CD4-positive, alpha-beta T cell treated with Interleukin-1 beta for 1 hour (primary cell): ENCODE results near the gene MCEMP1.

ENCODE experiments used
- DNase-seq, 2 donors: peaks; one replicate each; pipeline ENCODE4 v3.0.0-alpha.2; 2020 to 2022

The MCEMP1 gene, protein sequence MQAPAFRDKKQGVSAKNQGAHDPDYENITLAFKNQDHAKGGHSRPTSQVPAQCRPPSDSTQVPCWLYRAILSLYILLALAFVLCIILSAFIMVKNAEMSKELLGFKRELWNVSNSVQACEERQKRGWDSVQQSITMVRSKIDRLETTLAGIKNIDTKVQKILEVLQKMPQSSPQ

DNA sequence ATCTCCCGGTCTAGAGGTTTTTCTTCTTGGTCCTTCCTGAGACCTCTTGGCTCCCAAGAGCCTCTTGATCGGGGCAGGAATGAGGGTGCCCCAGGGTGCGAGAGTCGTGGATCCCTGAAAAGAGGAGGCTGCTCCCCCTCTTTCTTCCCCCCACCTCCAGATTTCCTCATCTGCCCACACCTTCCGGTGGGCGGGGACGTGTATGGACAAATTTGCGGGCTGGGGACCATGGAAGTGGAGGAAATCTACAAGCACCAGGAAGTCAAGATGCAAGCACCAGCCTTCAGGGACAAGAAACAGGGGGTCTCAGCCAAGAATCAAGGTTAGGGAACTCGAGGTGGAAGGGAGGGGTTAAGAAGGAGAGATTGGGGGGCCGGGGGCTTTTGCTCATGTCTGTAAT is at the start of gene MCEMP1:
Gene MCEMP1 (plus strand): TSS at position 237 of the 400 bp plus-strand sequence. CDS start 31 bp downstream, at position 268.
- DNase-seq, result peak in 1 of 2 donors; percentile 32

DNA sequence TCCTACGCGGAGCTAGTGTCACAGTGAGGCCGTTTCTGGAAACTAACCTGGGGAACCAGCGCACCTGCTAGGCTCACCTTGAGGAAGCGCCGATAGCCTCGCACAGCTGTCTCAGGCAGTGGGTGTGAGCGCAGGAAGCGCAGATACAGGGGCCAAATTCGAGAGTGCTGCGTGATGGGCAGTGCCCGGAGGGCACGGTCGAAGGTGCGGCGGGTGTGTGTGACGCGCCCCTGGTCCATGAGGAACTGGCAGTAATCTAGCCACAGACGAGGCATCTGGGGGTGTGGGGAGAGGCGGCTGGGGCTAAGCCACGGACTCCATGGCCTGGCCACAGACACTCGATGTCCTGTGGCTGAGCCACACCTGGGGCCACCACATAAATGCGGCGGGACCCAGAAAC is 49.7 kb upstream of the MCEMP1 start:
- no peak for DNase-seq

DNA sequence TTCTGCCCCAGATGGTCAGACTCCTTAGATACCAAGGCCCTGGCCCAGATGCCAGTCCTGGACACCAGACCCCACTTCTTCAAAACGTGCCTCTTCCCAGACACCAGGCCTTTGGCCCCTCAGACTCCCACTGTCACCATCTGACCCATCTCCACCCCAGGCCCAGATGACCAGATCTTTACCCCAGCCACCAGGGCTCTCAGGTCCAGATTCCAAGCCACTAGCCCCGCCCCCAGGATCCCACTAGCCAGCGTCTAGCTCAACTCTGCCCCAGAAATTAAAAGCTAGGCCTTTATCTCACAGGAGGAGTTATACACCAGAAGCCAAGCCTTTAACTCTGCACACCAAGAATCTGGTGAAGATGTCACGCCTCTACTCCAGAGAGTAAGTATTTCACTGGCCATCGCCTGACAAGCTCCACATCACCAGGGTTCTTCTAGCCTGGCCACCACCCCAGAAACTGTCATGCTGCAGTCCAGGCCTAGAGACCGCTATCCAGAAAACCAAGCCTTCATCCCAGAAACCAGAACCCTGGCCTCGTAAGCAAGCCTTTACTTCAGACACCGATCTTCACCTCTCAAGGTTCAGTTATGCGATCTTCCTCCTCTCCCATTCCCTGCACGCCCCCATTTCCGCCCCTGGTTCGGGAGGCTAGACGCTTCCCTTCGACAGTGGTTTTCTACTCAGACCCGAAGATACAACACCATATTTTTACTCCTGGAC is 48.1 kb upstream of the MCEMP1 start:
- no peak for DNase-seq

DNA sequence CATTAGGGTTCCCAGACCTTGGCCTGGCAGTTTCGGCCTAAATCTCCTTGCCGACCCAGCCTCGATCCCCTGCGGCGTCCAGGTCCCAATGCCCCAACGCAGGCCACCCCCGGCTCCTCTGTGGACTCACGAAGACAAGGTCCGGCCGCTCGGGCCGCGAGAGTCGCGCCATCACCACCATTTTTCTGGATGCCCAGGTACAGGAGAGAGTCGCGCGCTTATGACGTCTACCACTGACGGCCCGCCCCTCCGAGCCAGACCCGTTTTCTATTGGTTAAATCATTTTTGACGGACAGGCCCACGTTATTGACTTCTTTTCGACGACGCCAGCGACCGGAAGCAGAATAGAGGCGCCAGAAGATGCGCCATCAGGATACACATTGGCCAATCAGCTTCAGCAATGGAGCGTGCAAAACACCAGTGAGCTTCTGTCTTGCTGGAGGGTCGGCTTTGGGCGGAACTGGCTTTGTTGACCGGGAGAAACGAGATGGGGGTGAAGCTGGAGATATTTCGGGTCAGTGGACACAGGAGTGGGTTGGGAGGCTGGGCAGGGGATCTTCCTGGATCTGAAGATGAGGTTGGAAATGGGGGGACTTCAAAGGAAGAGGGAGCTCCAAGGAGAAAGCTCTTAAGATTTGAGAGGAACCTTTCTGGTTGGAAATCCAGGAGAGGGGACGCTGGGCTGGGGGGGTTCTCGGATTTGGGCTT is 47.4 kb upstream of the MCEMP1 start, which contains the start of the genes PET100 and XAB2:
Gene PET100 (plus strand): TSS at position 447 of the 708 bp plus-strand sequence. CDS start 41 bp downstream, at position 488.
Gene XAB2 (minus strand): TSS at position 199 of the 708 bp plus-strand sequence. CDS start 18 bp downstream, at position 181.
- peak; percentile 98 for DNase-seq

DNA sequence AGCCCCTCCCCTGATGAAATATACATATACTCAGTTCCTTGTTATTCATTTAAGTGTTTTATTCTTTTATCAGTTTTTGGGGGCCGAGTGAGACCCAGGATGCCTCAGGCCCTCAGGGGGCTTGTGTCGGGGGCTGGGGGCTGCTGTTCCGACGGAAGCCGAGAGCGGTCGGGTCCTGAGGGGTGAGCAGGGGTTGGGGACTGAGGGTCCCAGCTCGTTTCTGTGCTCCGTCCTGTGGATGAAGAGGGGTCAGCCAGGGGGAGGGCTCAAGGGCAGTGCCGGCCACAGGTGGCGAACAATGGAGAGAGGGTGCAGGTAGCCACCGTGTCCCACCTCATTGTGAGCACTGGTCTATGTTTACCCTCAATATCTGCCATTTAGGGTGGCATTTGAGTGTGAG is 45.3 kb upstream of the MCEMP1 start:
- no peak for DNase-seq

DNA sequence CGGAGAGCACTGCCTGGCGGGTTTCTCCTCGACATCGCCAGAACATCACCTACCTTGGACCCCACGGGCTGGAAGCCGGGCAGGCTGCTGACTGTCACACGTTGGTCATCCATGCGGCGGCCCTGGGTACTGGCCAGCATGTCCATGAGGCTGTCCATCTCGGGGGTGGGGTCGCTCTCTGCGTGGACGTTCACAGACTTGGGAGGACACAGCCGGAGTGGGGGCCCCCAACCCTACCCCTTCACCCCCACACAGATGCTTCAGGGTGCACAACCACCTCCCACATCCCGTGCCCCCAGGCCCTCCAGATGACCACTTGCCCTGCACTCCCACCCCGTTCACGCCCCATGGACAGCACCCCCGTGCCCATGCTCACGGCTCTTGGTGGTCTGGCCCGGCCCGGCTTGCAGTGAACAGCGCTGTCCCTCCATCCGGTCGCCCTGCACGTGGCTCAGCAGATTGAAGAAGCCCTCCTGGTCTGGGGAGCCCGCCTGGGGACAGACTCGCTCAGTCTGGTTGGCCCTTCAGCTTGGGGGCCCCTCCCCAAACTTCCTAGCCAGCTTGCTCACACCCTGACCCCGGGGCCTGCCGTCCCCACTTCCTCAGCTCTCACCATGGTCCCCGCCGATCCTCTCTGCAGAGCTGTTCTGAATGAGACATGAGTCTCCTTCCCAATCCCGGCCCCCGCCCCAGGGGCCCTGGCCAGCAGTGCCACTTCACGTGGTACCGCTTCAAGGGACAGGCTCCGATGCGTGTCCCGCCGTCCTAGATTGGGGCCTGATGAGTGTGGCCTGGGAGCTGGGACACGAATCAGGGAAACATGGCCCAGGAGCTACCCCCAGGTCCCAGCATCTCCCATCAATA is 44.3 kb upstream of the MCEMP1 start:
- no peak for DNase-seq

DNA sequence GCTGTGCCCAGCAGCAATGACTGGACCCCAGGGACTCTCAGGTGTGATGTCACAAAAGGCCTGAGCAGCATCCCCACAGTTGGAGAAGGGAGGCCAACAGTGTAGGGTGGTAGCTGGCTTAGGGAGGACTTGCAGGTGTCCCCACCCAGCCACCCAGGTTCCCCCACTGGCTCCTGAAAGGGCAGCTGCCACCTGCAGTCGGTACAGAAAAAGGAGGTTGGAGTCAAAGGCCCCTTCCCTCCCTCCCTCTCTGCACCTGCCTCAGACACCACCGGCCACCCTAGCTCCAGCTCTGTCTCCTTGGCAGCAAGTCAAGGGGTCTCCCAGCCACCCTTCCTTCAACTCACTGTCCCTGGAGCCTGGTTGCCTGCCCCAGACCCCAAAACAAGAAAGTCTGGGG is 43.2 kb upstream of the MCEMP1 start, which contains the start of gene PCP2:
Gene PCP2 (minus strand): TSS at position 22 of the 400 bp plus-strand sequence. CDS start 262 bp downstream, outside the sequence.
- no peak for DNase-seq

DNA sequence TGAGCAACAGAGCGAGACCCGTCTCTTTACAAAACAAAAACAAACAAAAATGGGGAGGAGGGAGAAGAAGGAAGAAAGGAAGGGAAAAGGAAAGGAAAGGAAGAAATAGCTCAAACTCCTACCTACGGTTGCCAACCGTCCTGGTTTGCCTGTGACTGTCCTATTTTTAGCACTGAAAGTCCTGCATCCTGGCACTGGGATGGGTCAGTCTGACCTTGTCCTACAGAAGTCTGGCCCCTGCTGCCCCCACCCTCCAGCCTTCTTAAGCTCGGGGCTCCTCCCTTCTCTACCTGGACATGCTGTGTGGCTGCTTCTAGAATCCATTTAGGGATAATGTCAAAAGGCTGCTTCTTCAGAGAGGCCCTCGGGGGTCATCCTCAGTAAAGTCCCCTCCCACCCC is 41.2 kb upstream of the MCEMP1 start:
- no peak for DNase-seq

DNA sequence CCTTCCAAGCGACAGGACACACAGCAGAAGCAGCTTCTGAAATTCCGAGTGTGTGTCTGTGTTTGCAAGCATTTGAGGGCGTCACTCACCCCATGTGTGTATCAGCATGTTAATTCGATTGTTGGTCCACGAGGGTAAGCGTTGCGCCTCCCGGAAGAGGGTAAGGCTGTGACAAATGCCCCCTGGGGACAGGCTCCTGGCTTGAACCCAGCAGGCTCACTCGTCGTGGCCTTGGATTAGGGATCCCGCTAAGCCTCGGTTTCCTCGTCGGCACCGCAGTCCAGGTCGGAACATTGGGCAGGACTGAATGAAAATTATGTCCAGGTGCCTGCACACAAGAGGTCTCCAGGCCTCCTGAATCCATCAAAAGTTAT is 40.6 kb upstream of the MCEMP1 start:
- no peak for DNase-seq

DNA sequence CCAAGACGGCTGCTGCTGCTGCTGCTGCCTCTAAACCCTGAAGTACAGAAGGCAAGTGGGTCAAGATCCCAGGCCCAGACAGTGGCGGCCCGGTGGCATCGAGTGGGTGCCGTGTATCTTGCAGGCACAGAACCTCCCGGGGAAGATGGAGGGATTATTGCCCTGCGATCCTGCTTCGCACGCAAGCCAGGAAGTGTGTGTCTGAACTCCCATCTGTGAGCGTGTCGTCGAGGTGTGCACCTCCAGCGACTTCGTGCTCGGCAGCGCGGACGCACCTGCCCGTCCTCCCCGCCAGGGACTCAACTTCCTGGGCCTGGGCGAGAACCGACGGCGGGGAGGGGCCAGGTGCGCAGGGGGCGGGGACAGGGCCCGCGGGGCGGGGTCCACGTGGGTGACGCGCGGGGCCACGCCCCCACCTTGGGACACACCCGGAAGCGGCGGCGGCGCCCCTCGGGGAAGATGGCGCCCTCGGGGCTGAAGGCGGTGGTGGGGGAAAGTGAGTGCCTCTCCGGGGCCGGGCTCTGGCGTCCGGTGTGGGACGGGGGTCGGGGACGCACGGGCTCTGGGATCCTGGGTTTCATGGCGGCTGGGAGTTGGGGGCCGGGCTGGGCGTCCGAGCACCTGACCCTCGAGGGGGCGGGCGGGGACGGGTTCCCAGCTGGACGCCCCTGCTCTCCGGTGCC is 40.1 kb upstream of the MCEMP1 start, which contains the start of gene STXBP2:
Gene STXBP2 (plus strand): TSS at position 420 of the 683 bp plus-strand sequence. CDS start 40 bp downstream, at position 460.
- DNase-seq, result peak; percentile 92 to 96

DNA sequence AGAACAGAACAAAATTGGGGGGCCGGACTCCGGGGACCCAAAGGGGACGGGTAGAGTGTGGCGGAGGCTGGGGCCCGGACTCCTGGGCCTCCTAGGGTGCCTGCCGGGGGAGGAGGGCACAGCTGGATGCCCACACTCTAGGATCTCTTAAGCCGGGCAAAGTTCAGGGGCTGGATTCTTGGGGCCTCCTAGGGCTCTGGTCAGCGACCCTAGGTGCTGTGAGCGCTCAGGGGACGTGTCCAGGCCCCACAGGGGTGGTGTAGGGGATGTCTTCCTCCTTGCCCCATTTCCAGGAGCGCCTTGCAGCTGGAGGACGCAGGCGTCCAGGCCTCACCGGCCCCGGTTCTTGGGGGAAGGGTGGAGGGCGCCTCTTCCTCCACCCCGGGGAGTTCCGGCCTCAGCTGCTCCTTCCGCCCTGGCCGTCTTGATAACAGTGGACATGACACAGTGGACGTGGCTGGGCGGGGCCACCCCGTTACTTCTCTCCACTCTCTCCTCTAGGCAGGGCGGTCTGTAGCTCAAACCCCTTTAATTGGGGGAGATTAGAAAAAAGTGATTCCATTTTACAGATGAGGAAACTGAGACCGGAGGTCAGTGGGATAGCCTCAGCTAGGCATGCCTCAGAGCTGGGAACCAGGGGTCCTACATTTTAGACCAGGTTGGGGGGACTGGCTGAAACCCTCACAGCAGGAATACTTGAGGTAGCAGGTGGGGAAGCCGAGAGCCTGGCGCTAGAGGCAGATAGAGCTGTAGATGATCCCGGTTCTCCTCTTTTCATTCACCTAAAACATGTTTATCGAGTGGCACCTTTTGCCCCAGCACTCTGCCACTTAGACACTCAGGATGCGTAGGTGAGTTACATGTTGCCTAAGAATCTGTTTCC is 39.3 kb upstream of the MCEMP1 start:
- DNase-seq, result peak; percentile 28 to 67

DNA sequence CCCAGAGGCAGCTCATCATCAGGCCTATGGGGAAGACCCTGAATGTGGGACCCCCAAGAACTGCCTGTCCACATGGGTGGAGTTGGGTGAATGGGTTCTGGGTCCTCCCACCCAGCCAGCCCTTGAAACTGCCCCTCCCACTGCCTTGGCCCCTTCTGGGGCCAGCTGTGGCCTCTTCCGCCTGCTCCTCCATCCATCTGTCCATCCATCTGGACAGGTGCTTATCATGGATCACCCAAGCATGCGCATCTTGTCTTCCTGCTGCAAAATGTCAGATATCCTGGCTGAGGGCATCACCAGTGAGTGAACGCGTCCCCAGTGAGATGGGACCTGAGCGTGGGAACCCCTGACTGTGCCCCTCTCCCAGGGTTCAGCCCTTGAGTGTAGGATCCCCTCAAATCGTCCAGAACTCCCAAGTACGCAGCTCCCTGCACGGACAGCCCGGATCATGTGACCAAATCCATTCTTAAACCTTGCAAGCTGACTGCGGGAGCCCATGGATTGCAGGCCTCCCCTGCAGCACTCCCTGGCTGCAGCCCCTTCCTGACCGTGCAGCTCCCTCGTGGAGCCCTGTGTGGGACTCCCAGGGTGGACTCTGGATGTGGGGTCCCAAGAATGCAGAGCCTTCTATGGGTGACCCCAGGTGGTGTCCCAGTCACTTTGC is 38.0 kb upstream of the MCEMP1 start:
- DNase-seq, result no peak

DNA sequence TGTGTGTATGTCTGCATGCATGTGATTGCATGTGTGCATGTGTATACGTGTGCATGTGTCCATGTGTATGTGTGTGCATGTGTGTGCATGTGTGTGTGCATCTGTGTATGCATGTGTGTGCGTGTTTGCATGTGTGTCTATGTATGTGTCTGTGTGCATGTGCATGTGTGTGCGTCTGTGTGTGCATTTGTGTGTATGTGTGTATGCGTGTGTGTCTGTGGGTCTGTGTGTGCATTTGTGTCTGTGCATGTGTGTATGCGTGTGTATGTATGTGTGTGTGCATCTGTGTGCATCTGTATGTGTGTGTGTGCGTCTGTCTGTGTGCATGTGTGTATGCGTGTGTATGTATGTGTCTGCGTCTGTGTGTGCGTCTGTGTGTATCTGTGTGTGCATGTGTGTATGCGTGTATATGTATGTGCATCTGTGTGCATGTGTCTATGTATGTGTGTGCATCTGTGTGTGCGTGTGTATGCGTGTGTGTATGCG is 37.0 kb upstream of the MCEMP1 start:
- DNase-seq, result no peak

DNA sequence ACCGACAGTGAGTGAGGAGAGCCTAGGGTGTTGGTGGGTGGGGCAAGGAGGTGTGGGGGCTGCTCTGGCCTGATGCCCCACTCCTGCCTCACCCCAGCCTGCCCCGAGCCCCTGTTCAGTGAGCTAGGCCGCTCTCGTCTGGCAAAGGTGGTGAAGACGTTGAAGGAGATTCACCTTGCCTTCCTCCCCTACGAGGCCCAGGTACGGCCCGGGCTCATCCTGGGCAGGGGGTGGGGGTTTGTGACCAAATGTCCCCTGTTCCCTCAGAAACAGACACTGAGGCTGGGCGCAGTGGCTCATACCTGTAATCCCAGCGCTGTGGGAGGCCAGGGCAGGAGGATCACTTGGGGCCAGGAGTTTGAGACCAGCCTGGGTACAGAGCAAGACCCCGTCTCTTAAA is 36.1 kb upstream of the MCEMP1 start:
- no peak for DNase-seq

DNA sequence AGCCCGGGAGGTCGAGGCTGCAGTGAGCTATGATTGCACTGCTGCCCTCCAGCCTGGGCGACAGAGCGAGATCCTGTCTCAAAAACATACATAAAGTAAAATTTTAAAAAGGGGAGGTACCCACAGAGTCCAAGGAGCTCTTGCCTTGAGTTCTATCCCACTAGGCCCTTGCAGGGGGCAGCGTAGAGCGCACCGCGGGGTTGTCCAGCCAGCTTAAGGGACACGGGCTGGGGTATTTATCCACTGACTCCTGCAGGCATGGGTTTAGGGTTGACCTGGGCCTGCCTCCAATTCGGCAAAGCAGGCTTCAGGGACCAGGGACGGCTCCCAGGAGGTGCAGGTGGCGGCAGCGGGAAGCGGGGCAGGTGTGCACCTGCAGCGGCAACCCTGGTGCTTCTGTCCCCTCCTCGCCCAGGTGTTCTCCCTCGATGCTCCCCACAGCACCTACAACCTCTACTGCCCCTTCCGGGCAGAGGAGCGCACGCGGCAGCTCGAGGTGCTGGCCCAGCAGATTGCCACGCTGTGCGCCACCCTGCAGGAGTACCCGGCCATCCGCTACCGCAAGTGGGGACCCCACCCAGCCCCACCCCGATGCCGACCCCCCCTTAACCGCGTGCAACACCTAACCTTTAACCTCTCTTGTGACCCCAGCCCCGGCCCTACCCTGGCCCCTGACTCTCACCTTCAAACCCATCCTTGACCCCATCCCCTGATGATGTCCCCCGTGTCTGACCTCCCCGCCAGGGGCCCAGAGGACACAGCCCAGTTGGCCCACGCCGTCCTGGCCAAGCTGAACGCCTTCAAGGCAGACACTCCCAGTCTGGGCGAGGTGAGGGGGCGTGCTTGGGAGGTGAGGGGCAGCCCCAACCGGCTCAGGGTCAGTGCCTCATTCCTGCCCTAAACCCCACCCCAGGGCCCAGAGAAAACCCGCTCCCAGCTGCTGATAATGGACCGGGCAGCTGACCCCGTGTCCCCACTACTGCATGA is 35.3 kb upstream of the MCEMP1 start:
- no peak for DNase-seq

DNA sequence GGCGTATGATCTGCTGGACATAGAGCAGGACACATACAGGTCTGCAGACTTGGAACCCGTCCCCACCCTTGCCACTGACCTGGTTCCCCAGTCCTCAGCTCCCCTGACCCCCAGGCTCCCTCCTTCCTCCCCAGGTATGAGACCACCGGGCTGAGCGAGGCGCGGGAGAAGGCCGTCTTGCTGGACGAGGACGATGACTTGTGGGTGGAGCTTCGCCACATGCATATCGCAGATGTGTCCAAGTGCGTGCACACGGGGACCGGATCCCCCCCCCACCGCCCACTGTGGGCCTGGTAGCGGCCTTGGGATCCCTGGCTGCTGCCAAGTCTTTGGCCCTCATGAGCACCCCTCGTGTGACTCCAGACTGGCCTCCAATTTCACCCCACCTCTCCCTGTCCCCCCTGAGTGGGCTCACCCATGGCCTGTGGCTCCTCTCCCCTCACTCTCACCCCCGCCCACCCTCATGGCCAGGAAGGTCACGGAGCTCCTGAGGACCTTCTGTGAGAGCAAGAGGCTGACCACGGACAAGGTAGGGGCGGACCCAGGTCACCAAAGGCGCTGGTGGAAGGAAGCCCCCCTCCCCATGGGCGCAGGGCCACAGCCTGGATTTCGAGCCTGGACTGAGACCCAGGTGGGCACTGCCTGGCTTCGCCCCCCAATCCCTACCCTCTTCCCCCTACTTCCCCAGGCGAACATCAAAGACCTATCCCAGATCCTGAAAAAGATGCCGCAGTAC is 34.4 kb upstream of the MCEMP1 start:
- DNase-seq, result no peak

DNA sequence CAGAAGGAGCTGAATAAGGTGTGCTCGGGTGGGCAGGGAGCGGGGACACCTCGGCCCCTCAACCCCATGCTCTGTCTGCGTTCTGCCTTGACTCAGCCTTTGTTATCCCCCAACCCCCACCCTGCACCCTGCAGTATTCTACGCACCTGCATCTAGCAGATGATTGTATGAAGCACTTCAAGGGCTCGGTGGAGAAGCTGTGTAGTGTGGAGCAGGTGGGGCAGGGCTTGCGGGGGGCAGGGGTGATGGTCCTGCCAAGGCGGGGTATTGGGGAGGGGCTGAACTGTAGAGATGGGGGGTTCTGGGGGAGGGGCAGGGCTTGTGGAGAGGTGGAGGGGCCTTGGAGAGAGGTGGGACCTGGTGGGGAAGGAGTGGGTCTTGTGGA is 33.9 kb upstream of the MCEMP1 start:
- DNase-seq, result no peak
